ENCODE results near the gene KRT77.

Gene KRT77

GRCh38 chr12:52735816-52736632 is 32.7 kb upstream of the KRT77 start:
- in situ Hi-C loops (cut with MboI; ENCODE audit: low pct_unique_long_range_greater_than_20kb, low sequenced_read_pairs, unreplicated experiment), result no loop called here
- TF ChIP-seq, protein P1, sequence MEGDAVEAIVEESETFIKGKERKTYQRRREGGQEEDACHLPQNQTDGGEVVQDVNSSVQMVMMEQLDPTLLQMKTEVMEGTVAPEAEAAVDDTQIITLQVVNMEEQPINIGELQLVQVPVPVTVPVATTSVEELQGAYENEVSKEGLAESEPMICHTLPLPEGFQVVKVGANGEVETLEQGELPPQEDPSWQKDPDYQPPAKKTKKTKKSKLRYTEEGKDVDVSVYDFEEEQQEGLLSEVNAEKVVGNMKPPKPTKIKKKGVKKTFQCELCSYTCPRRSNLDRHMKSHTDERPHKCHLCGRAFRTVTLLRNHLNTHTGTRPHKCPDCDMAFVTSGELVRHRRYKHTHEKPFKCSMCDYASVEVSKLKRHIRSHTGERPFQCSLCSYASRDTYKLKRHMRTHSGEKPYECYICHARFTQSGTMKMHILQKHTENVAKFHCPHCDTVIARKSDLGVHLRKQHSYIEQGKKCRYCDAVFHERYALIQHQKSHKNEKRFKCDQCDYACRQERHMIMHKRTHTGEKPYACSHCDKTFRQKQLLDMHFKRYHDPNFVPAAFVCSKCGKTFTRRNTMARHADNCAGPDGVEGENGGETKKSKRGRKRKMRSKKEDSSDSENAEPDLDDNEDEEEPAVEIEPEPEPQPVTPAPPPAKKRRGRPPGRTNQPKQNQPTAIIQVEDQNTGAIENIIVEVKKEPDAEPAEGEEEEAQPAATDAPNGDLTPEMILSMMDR (IDR thresholded peaks at IDR 0.05; ENCODE audit: extremely low read depth, insufficient read depth, missing control alignments), result no peak
- DNase-seq (ENCODE audit: low spot score), result no peak

DNA sequence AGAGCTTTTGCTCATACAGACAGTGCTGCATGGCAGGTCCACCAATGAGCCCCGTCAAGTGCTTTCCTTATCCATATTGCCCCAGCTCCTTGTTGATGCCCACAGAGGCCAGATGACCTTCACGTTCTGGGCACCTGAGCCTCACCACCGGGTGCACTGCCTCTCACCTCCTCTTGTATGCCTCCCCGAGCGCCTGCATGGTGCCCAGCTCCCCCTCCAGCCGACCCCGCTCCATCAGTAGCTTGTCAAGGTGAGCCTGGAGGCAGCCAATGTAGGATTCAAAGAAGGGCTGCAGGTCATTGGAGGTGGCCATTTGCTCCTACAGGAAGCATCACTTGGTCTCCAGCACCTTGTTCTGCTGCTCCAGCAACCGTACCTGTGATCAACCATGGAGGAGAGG is 31.8 kb upstream of the KRT77 start:
- TF ChIP-seq, protein P1 (IDR thresholded peaks at IDR 0.05; ENCODE audit: extremely low read depth, insufficient read depth, missing control alignments), result no peak
- DNase-seq (ENCODE audit: low spot score), result no peak
- in situ Hi-C loops (cut with MboI; ENCODE audit: low pct_unique_long_range_greater_than_20kb, low sequenced_read_pairs, unreplicated experiment), result no loop called here

DNA sequence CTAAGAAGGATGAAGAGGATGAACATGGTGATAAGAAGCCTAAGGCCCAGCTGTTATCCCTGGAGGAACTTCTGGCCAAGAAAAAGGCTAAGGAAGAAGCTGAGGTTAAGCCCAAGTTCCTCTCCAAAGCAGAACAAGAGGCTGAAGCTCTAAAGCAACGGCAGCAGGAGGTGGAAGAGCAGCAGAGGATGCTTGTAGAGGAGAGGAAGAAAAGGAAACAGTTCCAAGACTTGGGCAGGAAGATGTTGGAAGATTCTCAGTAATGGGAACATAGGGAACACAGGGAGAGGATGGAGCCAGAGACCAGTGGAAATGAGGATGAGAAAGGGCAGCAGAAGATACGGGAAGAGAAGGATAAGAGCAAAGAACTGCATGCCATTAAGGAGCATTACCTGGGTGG is 27.5 kb upstream of the KRT77 start:
- no peak for DNase-seq (ENCODE audit: low spot score)
- TF ChIP-seq, protein P1 (IDR thresholded peaks at IDR 0.05; ENCODE audit: extremely low read depth, insufficient read depth, missing control alignments), result no peak
- in situ Hi-C loops (cut with MboI; ENCODE audit: low pct_unique_long_range_greater_than_20kb, low sequenced_read_pairs, unreplicated experiment), result no loop called here

- TF ChIP-seq, protein P1 (IDR thresholded peaks at IDR 0.05; ENCODE audit: extremely low read depth, insufficient read depth, missing control alignments), result no peak
- no peak for DNase-seq (ENCODE audit: low spot score)
- in situ Hi-C loops (cut with MboI; ENCODE audit: low pct_unique_long_range_greater_than_20kb, low sequenced_read_pairs, unreplicated experiment), result no loop called here
Observed at GRCh38 chr12:52730383-52730782, 27.1 kb upstream of the KRT77 start.

GRCh38 chr12:52729147-52729546 is 25.8 kb upstream of the KRT77 start:
- TF ChIP-seq, protein P1 (IDR thresholded peaks at IDR 0.05; ENCODE audit: extremely low read depth, insufficient read depth, missing control alignments), result no peak
- no peak for DNase-seq (ENCODE audit: low spot score)
- in situ Hi-C loops (cut with MboI; ENCODE audit: low pct_unique_long_range_greater_than_20kb, low sequenced_read_pairs, unreplicated experiment), result no loop called here

- in situ Hi-C loops (cut with MboI; ENCODE audit: low pct_unique_long_range_greater_than_20kb, low sequenced_read_pairs, unreplicated experiment), result no loop called here
- DNase-seq (ENCODE audit: low spot score), result no peak
- TF ChIP-seq, protein P1 (IDR thresholded peaks at IDR 0.05; ENCODE audit: extremely low read depth, insufficient read depth, missing control alignments), result no peak
Observed at GRCh38 chr12:52728374-52728773, 25.1 kb upstream of the KRT77 start.
